Ascending aorta (tissue), 2 donors: Measurements from ENCODE around the gene TUT7. TPM values are rescaled to one million over a fixed set of nuclear protein-coding genes. Genes with fewer than 3 reads are reported as not detected.

Source experiments
- DNase-seq, 2 donors: peaks; one replicate each; pipeline ENCODE4 v3.0.0-alpha.2; 2019; ENCODE audit warnings: low spot score in 2 of 2
- H3K27ac ChIP-seq, 2 donors: fragments of 200-600 bp; sonication (generic); one replicate each; pipeline ENCODE4 v1.5.1; 2016 to 2017; ENCODE audit warnings: mild to moderate bottlenecking in 1 of 2
- H3K27me3 ChIP-seq: fragments of 200-600 bp; sonication (generic); one replicate; pipeline ENCODE4 v1.5.1; 2017
- H3K36me3 ChIP-seq, 2 donors: fragments of 200-600 bp; sonication (generic); one replicate each; pipeline ENCODE4 v1.5.1; 2016
- H3K4me1 ChIP-seq, 2 donors: fragments of 200-600 bp; sonication (generic); one replicate each; pipeline ENCODE4 v1.5.1; 2016 to 2017; ENCODE audit warnings: mild to moderate bottlenecking in 1 of 2
- H3K4me3 ChIP-seq, 2 donors: fragments of 200-600 bp; sonication (generic); one replicate each; pipeline ENCODE4 v1.5.1; 2016 to 2017; ENCODE audit warnings: mild to moderate bottlenecking in 1 of 2
- H3K9me3 ChIP-seq, 2 donors: fragments of 200-600 bp; sonication (generic); one replicate each; pipeline ENCODE4 v1.5.1; 2016
- CTCF ChIP-seq, 3 experiments: fragments of 200-600 bp in 2 of 3; fragments of 450-650 bp in 1 of 3; sonication (generic) in 2 of 3; IDR thresholded peaks; one replicate each; pipeline ENCODE4 v1.5.1; 2016 to 2019; ENCODE audit warnings: antibody characterized with exemption in 3 of 3, mild to moderate bottlenecking in 1 of 3, moderate library complexity in 1 of 3
- intact Hi-C: fragments of 100-400 bp; cut with DNase I; formaldehyde crosslinking; loops from one replicate; pipeline ENCODE4 v1.15.1; 2023
- total RNA-seq: library from RNA; depleted of rRNA; stranded (reverse); fragments of >200 nt; gene quantifications from one replicate; pipeline ENCODE4 v1.1.0, GENCODE V29; 2016

Gene TUT7
- total RNA-seq, 1 donor from 2014 or later = 12.9 TPM

GRCh38 chr9:86272221-86272620 lies 82.0 kb downstream of the TUT7 start:
- no peak for TF ChIP-seq CTCF (IDR thresholded peaks at IDR 0.05)
- intact Hi-C loops = no loop called here
- no peak overlapping the region for H3K27ac ChIP-seq

GRCh38 chr9:86263876-86264275 lies 90.3 kb downstream of the TUT7 start:
- TF ChIP-seq CTCF (IDR thresholded peaks at IDR 0.05) = no peak
- intact Hi-C loops = no loop called here
- Histone ChIP-seq H3K4me1 (no peaks in the 10 kb centered on the region), H3K27me3 (no peaks in the 10 kb centered on the region), H3K36me3 (peaks cover 12 to 29% of the 10 kb centered on the region in 2 donors), H3K4me3 (no peak overlapping the region), H3K27ac (no peak overlapping the region), H3K9me3 (no peaks in the 10 kb centered on the region)
- DNase-seq = no peak

More at GRCh38 chr9:86272221-86272620, 82.0 kb downstream of the TUT7 start:
- Histone ChIP-seq H3K4me1 (no peaks in the 10 kb centered on the region), H3K9me3 (no peaks in the 10 kb centered on the region), H3K36me3 (peaks cover 25 to 34% of the 10 kb centered on the region in 2 donors), H3K27me3 (no peaks in the 10 kb centered on the region), H3K4me3 (no peak overlapping the region)
- DNase-seq = no peak

- no peaks in the 10 kb centered on the region for H3K9me3 ChIP-seq
- no peak for TF ChIP-seq CTCF (IDR thresholded peaks at IDR 0.05)
- H3K4me3 ChIP-seq = no peak overlapping the region
- no peaks in the 10 kb centered on the region for H3K4me1 ChIP-seq
- peaks cover 12 to 26% of the 10 kb centered on the region in 2 donors for H3K36me3 ChIP-seq
- intact Hi-C loops = no loop called here
- H3K27me3 ChIP-seq = no peaks in the 10 kb centered on the region
- no peak for DNase-seq
- no peak overlapping the region for H3K27ac ChIP-seq
Measured at GRCh38 chr9:86262492-86262891, 91.7 kb downstream of the TUT7 start.

- no peak within 1 kb of the TSS for H3K27ac ChIP-seq
- DNase-seq = no peak
- H3K36me3 ChIP-seq = peaks cover 12 to 21% of the 10 kb centered on the region in 2 donors
- H3K4me3 ChIP-seq = no peak within 1 kb of the TSS
- intact Hi-C loops = no loop called here
- TF ChIP-seq CTCF (IDR thresholded peaks at IDR 0.05) = no peak
- no peaks in the 10 kb centered on the region for H3K27me3 ChIP-seq
- no peaks in the 10 kb centered on the region for H3K9me3 ChIP-seq
- H3K4me1 ChIP-seq = no peaks in the 10 kb centered on the region
Measured at GRCh38 chr9:86259557-86259956, 94.7 kb downstream of the TUT7 start, which contains the start of gene C9orf153. Gene C9orf153, minus strand, starts transcription at chr9:86259657. Its CDS starts 30,054 bp downstream, at chr9:86229603.

GRCh38 chr9:86257391-86257790 lies 96.8 kb downstream of the TUT7 start:
- no peaks in the 10 kb centered on the region for H3K4me1 ChIP-seq
- peaks cover 0 to 3% of the 10 kb centered on the region in 2 donors for H3K36me3 ChIP-seq
- H3K27ac ChIP-seq = no peak overlapping the region
- TF ChIP-seq CTCF (IDR thresholded peaks at IDR 0.05) = no peak
- no peaks in the 10 kb centered on the region for H3K27me3 ChIP-seq
- no peak for DNase-seq
- intact Hi-C loops = no loop called here
- no peaks in the 10 kb centered on the region for H3K9me3 ChIP-seq
- H3K4me3 ChIP-seq = no peak overlapping the region

GRCh38 chr9:86256653-86257052 lies 97.6 kb downstream of the TUT7 start:
- no peak overlapping the region for H3K27ac ChIP-seq
- intact Hi-C loops = no loop called here
- no peak for DNase-seq
- no peaks in the 10 kb centered on the region for H3K4me1 ChIP-seq
- no peaks in the 10 kb centered on the region for H3K9me3 ChIP-seq
- H3K36me3 ChIP-seq = no peaks in the 10 kb centered on the region
- no peaks in the 10 kb centered on the region for H3K27me3 ChIP-seq
- TF ChIP-seq CTCF (IDR thresholded peaks at IDR 0.05) = no peak
- no peak overlapping the region for H3K4me3 ChIP-seq
